PFSK-1 (cell line): ENCODE measurements around the gene TMEM26.

Source experiments
- FOXP2 ChIP-seq: optimal IDR thresholded peaks from 2 replicates; pipeline ENCODE3; 2011; ENCODE audit warnings: borderline replicate concordance, control low read depth, inconsistent platforms; ENCODE audit not compliant: insufficient read depth; ENCODE audit errors: extremely low read length, extremely low read depth
- POLR2AphosphoS5 ChIP-seq: IDR thresholded peaks from 2 replicates; pipeline ENCODE4 v1.6.1; 2012; ENCODE audit warnings: low read depth, mild to moderate bottlenecking, control low read depth, low read length, moderate library complexity
- REST ChIP-seq, 2 experiments: IDR thresholded peaks; 2 replicates each; pipeline versions ENCODE4 v1.6.1 to v1.8.0; 2011 to 2012; ENCODE audit warnings: low read depth in 2 of 2, low read length in 2 of 2, control low read depth in 1 of 2, inconsistent platforms in 1 of 2, mild to moderate bottlenecking in 1 of 2, moderate library complexity in 1 of 2; ENCODE audit not compliant: insufficient read depth in 1 of 2
- SIN3A ChIP-seq: IDR thresholded peaks from 2 replicates; pipeline ENCODE4 v1.6.1; 2012; ENCODE audit warnings: mild to moderate bottlenecking, low read length, moderate library complexity, borderline replicate concordance; ENCODE audit not compliant: insufficient read depth
- TAF1 ChIP-seq: IDR thresholded peaks from 2 replicates; pipeline ENCODE4 v1.6.1; 2012; ENCODE audit warnings: low read length, control low read depth, borderline replicate concordance; ENCODE audit not compliant: insufficient read depth

Gene TMEM26

GRCh38 chr10:61411706-61412105 lies 41.5 kb downstream of the TMEM26 start:
- TF ChIP-seq POLR2AphosphoS5 (no peak), TAF1 (no peak), FOXP2 (no peak), SIN3A (no peak), REST (IDR thresholded peaks at IDR 0.05; ENCODE audit: insufficient read depth in 1 of 2, low read depth in 2 of 2, low read length in 2 of 2) (no peak)

GRCh38 chr10:61410353-61411070 lies 42.7 kb downstream of the TMEM26 start:
- TF ChIP-seq TAF1 (no peak), REST (IDR thresholded peaks at IDR 0.05; ENCODE audit: insufficient read depth in 1 of 2, low read depth in 2 of 2, low read length in 2 of 2) (no peak), SIN3A (no peak), FOXP2 (no peak), POLR2AphosphoS5 (no peak)

GRCh38 chr10:61409157-61409556 lies 44.0 kb downstream of the TMEM26 start:
- TF ChIP-seq REST (IDR thresholded peaks at IDR 0.05; ENCODE audit: insufficient read depth in 1 of 2, low read depth in 2 of 2, low read length in 2 of 2) (no peak), POLR2AphosphoS5 (no peak), FOXP2 (no peak), TAF1 (no peak), SIN3A (no peak)

- no peak for TF ChIP-seq REST (IDR thresholded peaks at IDR 0.05; ENCODE audit: insufficient read depth in 1 of 2, low read depth in 2 of 2, low read length in 2 of 2)
- no peak for TF ChIP-seq FOXP2
- no peak for TF ChIP-seq SIN3A
Measured at GRCh38 chr10:61408105-61408504, 45.1 kb downstream of the TMEM26 start.
